ENCODE data around the gene LIPG.
"Not testable (repeated sequence)": the region's sequence is repeated elsewhere in the genome, so short reads cannot be mapped to it uniquely, and the experiment has no call there.

Gene LIPG

DNA sequence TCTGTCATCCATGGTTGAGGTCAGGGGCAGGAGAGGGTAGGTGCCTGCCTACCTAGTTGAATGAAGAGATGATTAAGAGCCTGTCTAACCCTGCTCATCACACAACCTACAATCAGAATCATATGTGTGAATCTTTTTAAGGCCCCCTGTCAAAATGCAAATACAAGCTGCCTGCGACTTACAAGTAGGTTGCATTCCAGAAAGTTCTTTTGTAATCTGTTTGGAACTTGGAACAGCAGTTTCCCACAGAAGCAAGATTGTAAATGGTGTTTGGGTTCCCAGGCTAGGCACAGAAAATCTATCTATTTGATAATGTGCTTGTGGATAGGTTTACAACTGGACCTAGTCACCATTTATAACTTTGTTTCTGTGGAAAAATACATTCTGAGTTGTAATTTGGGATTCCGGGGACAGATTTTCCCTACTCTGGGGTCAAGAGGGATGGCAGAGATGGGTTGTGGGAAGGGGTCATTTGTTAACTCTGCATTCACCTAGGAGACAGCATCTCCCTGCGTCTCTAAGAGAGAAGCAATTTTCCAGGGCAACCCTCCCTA, 4.4 kb downstream of the LIPG start:
- Histone ChIP-seq H3K9ac (ENCODE audit: low read length) (no peak overlapping the region), H3K27me3 (ENCODE audit: control insufficient read depth, insufficient read depth, low read length) (peaks cover 8% of the 10 kb centered on the region), H3K4me3 (ENCODE audit: low read length) (no peak overlapping the region), H3K4me1 (ENCODE audit: control insufficient read depth, insufficient read depth, low read length) (no peaks in the 10 kb centered on the region), H3K27ac (ENCODE audit: low read depth, low read length) (no peak overlapping the region), H3K36me3 (ENCODE audit: control insufficient read depth, insufficient read depth, low read length) (no peaks in the 10 kb centered on the region)

GRCh38 chr18:49566985-49567384, 5.1 kb downstream of the LIPG start:
- Histone ChIP-seq H3K4me3 (ENCODE audit: low read length) (no peak overlapping the region), H3K27ac (ENCODE audit: low read depth, low read length) (no peak overlapping the region), H3K4me1 (ENCODE audit: control insufficient read depth, insufficient read depth, low read length) (no peaks in the 10 kb centered on the region), H3K36me3 (ENCODE audit: control insufficient read depth, insufficient read depth, low read length) (no peaks in the 10 kb centered on the region), H3K9ac (ENCODE audit: low read length) (no peak overlapping the region), H3K27me3 (ENCODE audit: control insufficient read depth, insufficient read depth, low read length) (peaks cover 4% of the 10 kb centered on the region)

GRCh38 chr18:49569724-49570123, 7.9 kb downstream of the LIPG start:
- Histone ChIP-seq H3K9ac (ENCODE audit: low read length) (no peak overlapping the region), H3K4me1 (ENCODE audit: control insufficient read depth, insufficient read depth, low read length) (no peaks in the 10 kb centered on the region), H3K27me3 (ENCODE audit: control insufficient read depth, insufficient read depth, low read length) (no peaks in the 10 kb centered on the region), H3K27ac (ENCODE audit: low read depth, low read length) (no peak overlapping the region), H3K4me3 (ENCODE audit: low read length) (no peak overlapping the region), H3K36me3 (ENCODE audit: control insufficient read depth, insufficient read depth, low read length) (no peaks in the 10 kb centered on the region)

GRCh38 chr18:49570836-49571235, 9.0 kb downstream of the LIPG start:
- no peaks in the 10 kb centered on the region for H3K4me1 ChIP-seq (ENCODE audit: control insufficient read depth, insufficient read depth, low read length)
- H3K9ac ChIP-seq (ENCODE audit: low read length) = no peak overlapping the region
- no peaks in the 10 kb centered on the region for H3K36me3 ChIP-seq (ENCODE audit: control insufficient read depth, insufficient read depth, low read length)
- H3K4me3 ChIP-seq (ENCODE audit: low read length) = no peak overlapping the region
- no peak overlapping the region for H3K27ac ChIP-seq (ENCODE audit: low read depth, low read length)
- no peaks in the 10 kb centered on the region for H3K27me3 ChIP-seq (ENCODE audit: control insufficient read depth, insufficient read depth, low read length)

DNA sequence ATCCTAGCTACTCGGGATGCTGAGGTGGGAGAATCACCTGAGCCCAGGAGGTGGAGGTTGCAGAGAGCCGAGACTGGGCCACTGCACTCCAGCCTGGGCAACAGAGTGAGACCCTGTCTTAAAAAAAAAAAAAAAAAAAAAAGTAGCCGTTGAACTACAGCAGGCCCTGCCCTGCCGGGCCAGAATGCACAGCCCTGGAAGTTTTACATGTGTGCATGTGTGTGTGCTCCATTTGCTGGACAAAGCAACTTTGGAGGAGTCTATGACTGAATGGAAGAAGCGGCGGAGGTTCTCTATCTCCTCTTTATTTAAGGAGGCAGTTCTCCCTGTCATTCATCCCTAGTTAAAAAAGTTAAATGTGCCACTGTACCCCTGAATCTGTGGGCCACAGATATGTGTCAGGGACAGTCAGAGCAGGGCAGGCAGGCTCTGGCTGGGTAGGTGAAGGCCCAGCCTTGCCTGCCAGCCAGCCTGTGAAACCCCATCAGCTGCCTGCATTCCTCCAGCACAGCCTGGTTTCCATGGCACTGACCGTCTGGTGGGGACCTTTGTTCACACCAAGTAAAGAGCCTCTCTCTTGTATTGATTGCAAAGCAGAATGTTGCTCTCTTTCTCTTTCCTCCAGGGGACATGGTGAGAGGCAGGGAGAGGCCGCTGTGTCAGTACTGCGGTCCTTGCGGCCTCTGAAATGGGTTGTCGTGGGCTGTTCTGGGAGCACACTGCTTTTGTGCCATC, 10.9 kb downstream of the LIPG start:
- Histone ChIP-seq H3K36me3 (ENCODE audit: control insufficient read depth, insufficient read depth, low read length) (no peaks in the 10 kb centered on the region), H3K4me3 (ENCODE audit: low read length) (no peak overlapping the region), H3K27ac (ENCODE audit: low read depth, low read length) (no peak overlapping the region), H3K27me3 (ENCODE audit: control insufficient read depth, insufficient read depth, low read length) (no peaks in the 10 kb centered on the region), H3K4me1 (ENCODE audit: control insufficient read depth, insufficient read depth, low read length) (no peaks in the 10 kb centered on the region), H3K9ac (ENCODE audit: low read length) (no peak overlapping the region)

GRCh38 chr18:49573835-49574234, 12.0 kb downstream of the LIPG start:
- H3K27ac ChIP-seq (ENCODE audit: low read depth, low read length) = no peak overlapping the region
- H3K27me3 ChIP-seq (ENCODE audit: control insufficient read depth, insufficient read depth, low read length) = no peaks in the 10 kb centered on the region
- H3K4me3 ChIP-seq (ENCODE audit: low read length) = no peak overlapping the region
- no peak overlapping the region for H3K9ac ChIP-seq (ENCODE audit: low read length)
- no peaks in the 10 kb centered on the region for H3K36me3 ChIP-seq (ENCODE audit: control insufficient read depth, insufficient read depth, low read length)
- no peaks in the 10 kb centered on the region for H3K4me1 ChIP-seq (ENCODE audit: control insufficient read depth, insufficient read depth, low read length)

GRCh38 chr18:49579041-49579440, 17.2 kb downstream of the LIPG start:
- not testable (repeated sequence) for H3K27me3 ChIP-seq (ENCODE audit: control insufficient read depth, insufficient read depth, low read length); H3K36me3 ChIP-seq (ENCODE audit: control insufficient read depth, insufficient read depth, low read length); H3K27ac ChIP-seq (ENCODE audit: low read depth, low read length); H3K9ac ChIP-seq (ENCODE audit: low read length); H3K4me3 ChIP-seq (ENCODE audit: low read length); H3K4me1 ChIP-seq (ENCODE audit: control insufficient read depth, insufficient read depth, low read length)

DNA sequence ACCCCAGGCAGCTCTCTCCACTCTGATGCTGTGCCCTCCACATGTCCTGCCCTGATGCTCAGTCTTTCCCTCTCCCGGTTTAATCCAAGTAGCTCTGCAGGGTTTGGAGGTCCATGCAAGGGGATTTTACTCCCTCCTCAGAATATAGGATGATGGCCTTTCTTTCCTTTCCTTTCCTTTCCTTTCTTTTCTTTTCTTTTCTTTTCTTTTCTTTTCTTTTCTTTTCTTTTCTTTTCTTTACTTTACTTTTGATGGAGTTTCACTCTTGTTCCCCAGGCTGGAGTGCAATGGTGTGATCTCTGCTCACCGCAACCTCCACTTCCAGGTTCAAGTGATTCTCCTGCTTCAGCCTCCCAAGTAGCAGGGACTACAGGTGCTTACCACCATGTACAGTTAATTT, 17.7 kb downstream of the LIPG start:
- not testable (repeated sequence) for H3K27me3 ChIP-seq (ENCODE audit: control insufficient read depth, insufficient read depth, low read length); H3K4me3 ChIP-seq (ENCODE audit: low read length); H3K9ac ChIP-seq (ENCODE audit: low read length); H3K27ac ChIP-seq (ENCODE audit: low read depth, low read length); H3K36me3 ChIP-seq (ENCODE audit: control insufficient read depth, insufficient read depth, low read length); H3K4me1 ChIP-seq (ENCODE audit: control insufficient read depth, insufficient read depth, low read length)

GRCh38 chr18:49580279-49580678, 18.4 kb downstream of the LIPG start:
- Histone ChIP-seq H3K27ac (ENCODE audit: low read depth, low read length) (no peak overlapping the region), H3K4me1 (ENCODE audit: control insufficient read depth, insufficient read depth, low read length) (no peaks in the 10 kb centered on the region), H3K36me3 (ENCODE audit: control insufficient read depth, insufficient read depth, low read length) (no peaks in the 10 kb centered on the region), H3K4me3 (ENCODE audit: low read length) (no peak overlapping the region), H3K9ac (ENCODE audit: low read length) (no peak overlapping the region), H3K27me3 (ENCODE audit: control insufficient read depth, insufficient read depth, low read length) (no peaks in the 10 kb centered on the region)

GRCh38 chr18:49581371-49581770, 19.5 kb downstream of the LIPG start:
- H3K27ac ChIP-seq (ENCODE audit: low read depth, low read length) = no peak overlapping the region
- H3K36me3 ChIP-seq (ENCODE audit: control insufficient read depth, insufficient read depth, low read length) = no peaks in the 10 kb centered on the region

DNA sequence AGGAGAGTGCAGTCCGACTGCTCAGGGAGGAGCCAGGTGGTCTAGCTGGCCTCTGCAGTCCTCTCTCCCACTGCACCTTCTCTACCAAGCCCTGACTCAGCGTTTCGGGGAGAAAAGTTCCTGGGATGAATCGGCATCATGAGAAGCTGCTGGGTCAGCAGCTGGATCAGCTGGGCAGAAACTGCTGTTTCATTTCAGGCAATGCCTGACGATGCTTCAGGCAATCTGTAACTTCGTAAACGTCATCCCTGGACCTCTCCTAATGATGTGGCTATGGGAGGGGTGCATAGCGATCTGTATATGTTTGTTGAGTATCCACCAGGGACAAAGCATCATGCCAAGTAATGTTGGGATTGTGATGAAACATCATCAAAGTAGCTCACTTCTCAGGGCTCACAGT, 20.7 kb downstream of the LIPG start:
- Histone ChIP-seq H3K36me3 (ENCODE audit: control insufficient read depth, insufficient read depth, low read length) (no peaks in the 10 kb centered on the region), H3K27ac (ENCODE audit: low read depth, low read length) (no peak overlapping the region), H3K9ac (ENCODE audit: low read length) (no peak overlapping the region), H3K4me3 (ENCODE audit: low read length) (no peak overlapping the region), H3K27me3 (ENCODE audit: control insufficient read depth, insufficient read depth, low read length) (no peaks in the 10 kb centered on the region), H3K4me1 (ENCODE audit: control insufficient read depth, insufficient read depth, low read length) (no peaks in the 10 kb centered on the region)

More at GRCh38 chr18:49581371-49581770, 19.5 kb downstream of the LIPG start:
- Histone ChIP-seq H3K4me1 (ENCODE audit: control insufficient read depth, insufficient read depth, low read length) (no peaks in the 10 kb centered on the region), H3K9ac (ENCODE audit: low read length) (no peak overlapping the region), H3K27me3 (ENCODE audit: control insufficient read depth, insufficient read depth, low read length) (no peaks in the 10 kb centered on the region), H3K4me3 (ENCODE audit: low read length) (no peak overlapping the region)

DNA sequence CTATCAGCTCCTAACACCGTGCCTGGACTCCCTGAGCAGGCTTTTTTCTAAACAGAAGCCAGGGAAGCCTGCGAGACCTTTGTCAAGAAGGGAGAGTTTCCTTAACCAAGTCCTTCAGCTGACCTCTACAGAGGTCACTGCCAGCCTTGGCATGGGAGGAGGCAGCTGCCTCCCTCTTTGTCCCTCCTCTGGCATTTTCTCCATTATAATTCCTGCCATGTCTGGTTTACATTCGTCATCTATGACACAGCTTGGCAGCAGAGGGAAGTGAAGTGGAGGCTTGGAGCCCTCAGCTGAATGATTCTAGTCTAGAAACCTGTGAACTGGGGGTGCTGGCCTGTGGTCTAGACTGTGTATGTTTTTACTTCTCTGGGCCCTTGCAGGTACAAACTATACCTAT, 22.5 kb downstream of the LIPG start:
- H3K4me1 ChIP-seq (ENCODE audit: control insufficient read depth, insufficient read depth, low read length) = no peaks in the 10 kb centered on the region
- H3K27ac ChIP-seq (ENCODE audit: low read depth, low read length) = no peak overlapping the region
- no peaks in the 10 kb centered on the region for H3K36me3 ChIP-seq (ENCODE audit: control insufficient read depth, insufficient read depth, low read length)
- H3K4me3 ChIP-seq (ENCODE audit: low read length) = no peak overlapping the region
- no peak overlapping the region for H3K9ac ChIP-seq (ENCODE audit: low read length)
- H3K27me3 ChIP-seq (ENCODE audit: control insufficient read depth, insufficient read depth, low read length) = no peaks in the 10 kb centered on the region

- not testable (repeated sequence) for H3K4me3 ChIP-seq (ENCODE audit: low read length); H3K27me3 ChIP-seq (ENCODE audit: control insufficient read depth, insufficient read depth, low read length); H3K27ac ChIP-seq (ENCODE audit: low read depth, low read length); H3K4me1 ChIP-seq (ENCODE audit: control insufficient read depth, insufficient read depth, low read length); H3K36me3 ChIP-seq (ENCODE audit: control insufficient read depth, insufficient read depth, low read length); H3K9ac ChIP-seq (ENCODE audit: low read length)
These were observed 23.1 kb downstream of the LIPG start for GRCh38 chr18:49584951-49585350.

Measured in rectal smooth muscle tissue (tissue), 1 donor.